Osteoblast (primary cell): ENCODE results near the gene RAB3D. TPM values are rescaled to one million over a fixed set of nuclear protein-coding genes. Genes with fewer than 3 reads are reported as not detected.

Source experiments
- DNase-seq: peaks from one replicate; pipeline ENCODE4 v3.0.0; 2011; ENCODE audit warnings: low spot score, mixed read lengths; ENCODE audit not compliant: insufficient read length; ENCODE audit errors: missing footprints
- H2AFZ ChIP-seq: 2 replicates; pipeline ENCODE4 v1.6.0; 2011; ENCODE audit warnings: mild to moderate bottlenecking, low read length
- H3K27ac ChIP-seq: 2 replicates; pipeline ENCODE4 v1.5.1; 2011; ENCODE audit warnings: mild to moderate bottlenecking, low read depth, low read length, moderate library complexity
- H3K27me3 ChIP-seq: 2 replicates; pipeline ENCODE4 v1.6.0; 2012; ENCODE audit warnings: mild to moderate bottlenecking, control low read depth, inconsistent platforms, low read length, moderate library complexity; ENCODE audit not compliant: insufficient read depth
- H3K36me3 ChIP-seq: 2 replicates; pipeline ENCODE4 v1.5.1; 2011; ENCODE audit warnings: mild to moderate bottlenecking, low read length, control low read depth, moderate library complexity; ENCODE audit not compliant: insufficient read depth
- H3K4me1 ChIP-seq: 2 replicates; pipeline ENCODE4 v1.5.1; 2011; ENCODE audit warnings: mild to moderate bottlenecking, low read length, control low read depth, moderate library complexity; ENCODE audit not compliant: insufficient read depth
- H3K4me2 ChIP-seq: 2 replicates; pipeline ENCODE4 v1.6.0; 2011; ENCODE audit warnings: mild to moderate bottlenecking, low read length; ENCODE audit not compliant: insufficient read depth
- H3K4me3 ChIP-seq: fragments of 200-600 bp; sonication (generic); 3 replicates; pipeline ENCODE4 v1.5.1; 2012; ENCODE audit warnings: mild to moderate bottlenecking, low read length, inconsistent platforms; ENCODE audit not compliant: insufficient read depth
- H3K79me2 ChIP-seq: 2 replicates; pipeline ENCODE4 v1.6.0; 2012; ENCODE audit warnings: mild to moderate bottlenecking, low read length, control low read depth, inconsistent platforms; ENCODE audit not compliant: insufficient read depth
- H3K9me3 ChIP-seq: 2 replicates; pipeline ENCODE4 v1.5.1; 2011; ENCODE audit warnings: low read depth, low read length, control low read depth
- H4K20me1 ChIP-seq: 2 replicates; pipeline ENCODE4 v1.6.0; 2012; ENCODE audit warnings: mild to moderate bottlenecking, low read length, control low read depth; ENCODE audit not compliant: insufficient read depth
- total RNA-seq: library from RNA; depleted of rRNA; stranded (reverse); fragments of >200 nt; gene quantifications from 2 replicates; pipeline ENCODE4 v1.2.3, GENCODE V29; 2012
- TF ChIP-seq, protein P1 (sequence below): IDR thresholded peaks from 2 replicates; pipeline ENCODE4 v1.5.1; 2011; ENCODE audit warnings: mild to moderate bottlenecking, low read depth, low read length, moderate library complexity; ENCODE audit errors: extremely low read depth

RAB3D gene
- total RNA-seq, 1 donor = 3.3 TPM

DNA sequence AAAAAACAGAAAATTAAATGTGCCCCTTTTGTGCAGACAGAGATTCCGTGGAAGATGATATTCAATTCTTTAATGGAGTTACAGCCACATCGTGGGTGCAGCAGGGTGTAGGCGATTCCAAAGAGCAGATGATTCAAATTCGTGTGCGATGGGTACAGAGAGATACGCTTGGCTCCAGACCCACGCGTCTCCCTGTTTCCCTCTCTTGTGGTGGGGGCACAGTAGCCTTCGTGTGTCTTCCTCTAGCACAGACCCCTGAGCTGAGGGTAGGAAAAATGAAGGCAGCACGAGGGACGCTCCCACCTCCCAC, 38.7 kb downstream of the RAB3D start:
- H3K4me2 ChIP-seq = no peak overlapping the region
- DNase-seq = no peak
- no peak overlapping the region for H3K27ac ChIP-seq
- TF ChIP-seq, protein P1, sequence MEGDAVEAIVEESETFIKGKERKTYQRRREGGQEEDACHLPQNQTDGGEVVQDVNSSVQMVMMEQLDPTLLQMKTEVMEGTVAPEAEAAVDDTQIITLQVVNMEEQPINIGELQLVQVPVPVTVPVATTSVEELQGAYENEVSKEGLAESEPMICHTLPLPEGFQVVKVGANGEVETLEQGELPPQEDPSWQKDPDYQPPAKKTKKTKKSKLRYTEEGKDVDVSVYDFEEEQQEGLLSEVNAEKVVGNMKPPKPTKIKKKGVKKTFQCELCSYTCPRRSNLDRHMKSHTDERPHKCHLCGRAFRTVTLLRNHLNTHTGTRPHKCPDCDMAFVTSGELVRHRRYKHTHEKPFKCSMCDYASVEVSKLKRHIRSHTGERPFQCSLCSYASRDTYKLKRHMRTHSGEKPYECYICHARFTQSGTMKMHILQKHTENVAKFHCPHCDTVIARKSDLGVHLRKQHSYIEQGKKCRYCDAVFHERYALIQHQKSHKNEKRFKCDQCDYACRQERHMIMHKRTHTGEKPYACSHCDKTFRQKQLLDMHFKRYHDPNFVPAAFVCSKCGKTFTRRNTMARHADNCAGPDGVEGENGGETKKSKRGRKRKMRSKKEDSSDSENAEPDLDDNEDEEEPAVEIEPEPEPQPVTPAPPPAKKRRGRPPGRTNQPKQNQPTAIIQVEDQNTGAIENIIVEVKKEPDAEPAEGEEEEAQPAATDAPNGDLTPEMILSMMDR = no peak
- H3K79me2 ChIP-seq = no peaks in the 10 kb centered on the region
- peaks cover 5% of the 10 kb centered on the region for H3K4me1 ChIP-seq
- no peak overlapping the region for H2AFZ ChIP-seq
- H3K27me3 ChIP-seq = peaks cover 2% of the 10 kb centered on the region
- no peaks in the 10 kb centered on the region for H3K9me3 ChIP-seq
- H4K20me1 ChIP-seq = no peaks in the 10 kb centered on the region
- H3K36me3 ChIP-seq = no peaks in the 10 kb centered on the region
- no peak overlapping the region for H3K4me3 ChIP-seq

DNA sequence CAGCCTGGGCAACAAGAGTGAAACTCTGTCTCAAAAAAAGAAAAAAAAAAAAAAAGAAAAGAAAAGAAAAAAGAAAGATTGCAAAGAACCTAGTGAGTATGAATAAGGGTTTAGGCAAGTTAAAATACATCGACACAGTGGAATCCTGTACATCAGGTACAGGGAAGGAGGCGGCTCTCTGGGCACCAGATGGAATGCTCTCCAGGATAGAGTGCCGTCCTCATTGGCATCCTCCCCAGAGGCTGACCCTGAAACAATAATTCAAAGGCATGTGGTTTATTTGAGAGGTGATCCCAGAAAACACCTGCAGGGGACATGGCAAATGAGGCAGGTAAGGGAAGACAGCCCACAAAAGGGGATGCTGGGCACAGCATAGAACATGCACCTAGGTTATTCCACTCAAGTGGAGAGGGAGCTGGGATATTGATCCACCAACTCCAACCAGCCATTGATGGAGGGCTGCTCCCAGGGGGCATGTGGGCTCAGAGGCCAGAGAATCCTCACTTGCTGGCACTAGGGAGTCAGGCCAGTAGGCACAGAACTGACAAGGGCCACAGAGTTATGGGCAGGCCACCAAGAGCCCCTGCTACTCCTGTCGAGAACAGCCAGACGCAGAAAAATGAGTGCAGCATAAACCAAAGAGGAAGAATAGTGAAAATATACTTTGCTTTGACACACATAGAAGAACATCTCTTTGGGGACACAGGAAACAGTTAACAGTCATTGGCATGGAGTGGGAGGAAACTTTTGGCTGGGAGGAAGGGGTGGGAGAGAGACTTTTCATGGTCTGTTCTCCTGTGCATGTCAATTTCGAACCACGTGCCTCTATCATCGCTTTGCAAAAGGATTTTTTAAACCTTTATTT, 39.3 kb downstream of the RAB3D start:
- H3K27me3 ChIP-seq = peaks cover 2% of the 10 kb centered on the region
- TF ChIP-seq, protein P1 = no peak
- H3K9me3 ChIP-seq = no peaks in the 10 kb centered on the region
- no peaks in the 10 kb centered on the region for H3K36me3 ChIP-seq
- DNase-seq = no peak
- no peak overlapping the region for H3K4me3 ChIP-seq
- peaks cover 5% of the 10 kb centered on the region for H3K4me1 ChIP-seq
- no peaks in the 10 kb centered on the region for H4K20me1 ChIP-seq
- H3K79me2 ChIP-seq = no peaks in the 10 kb centered on the region
- no peak overlapping the region for H3K27ac ChIP-seq
- H3K4me2 ChIP-seq = no peak overlapping the region
- no peak overlapping the region for H2AFZ ChIP-seq

DNA sequence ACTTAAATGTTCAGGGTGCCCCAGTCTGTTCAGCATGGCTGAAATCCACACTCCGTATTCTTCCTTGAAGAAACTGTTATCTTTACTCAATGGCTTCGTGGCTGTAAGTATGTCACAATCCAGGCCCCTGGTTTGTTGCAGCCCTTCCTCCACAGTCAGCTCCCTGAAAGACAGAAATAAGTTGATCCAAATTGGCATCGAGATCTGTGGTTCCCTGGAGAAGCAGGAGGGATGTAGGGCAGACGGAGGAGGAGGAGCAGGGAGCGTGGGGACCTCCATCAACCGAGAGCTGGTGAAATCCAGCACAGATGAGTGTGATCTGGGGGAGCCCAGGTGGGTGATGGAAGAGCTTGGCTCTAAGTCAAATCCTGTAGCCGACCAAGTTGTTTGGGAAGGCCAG, 43.2 kb downstream of the RAB3D start:
- Histone ChIP-seq H3K27me3 (peaks cover 2% of the 10 kb centered on the region), H3K79me2 (no peaks in the 10 kb centered on the region), H2AFZ (peak overlapping the region; percentile 58), H4K20me1 (no peaks in the 10 kb centered on the region), H3K4me1 (peaks cover 12% of the 10 kb centered on the region), H3K4me2 (peak overlapping the region; percentile 24), H3K27ac (no peak overlapping the region), H3K4me3 (no peak overlapping the region), H3K9me3 (no peaks in the 10 kb centered on the region), H3K36me3 (no peaks in the 10 kb centered on the region)
- no peak for DNase-seq
- TF ChIP-seq, protein P1 = peak; percentile 0

DNA sequence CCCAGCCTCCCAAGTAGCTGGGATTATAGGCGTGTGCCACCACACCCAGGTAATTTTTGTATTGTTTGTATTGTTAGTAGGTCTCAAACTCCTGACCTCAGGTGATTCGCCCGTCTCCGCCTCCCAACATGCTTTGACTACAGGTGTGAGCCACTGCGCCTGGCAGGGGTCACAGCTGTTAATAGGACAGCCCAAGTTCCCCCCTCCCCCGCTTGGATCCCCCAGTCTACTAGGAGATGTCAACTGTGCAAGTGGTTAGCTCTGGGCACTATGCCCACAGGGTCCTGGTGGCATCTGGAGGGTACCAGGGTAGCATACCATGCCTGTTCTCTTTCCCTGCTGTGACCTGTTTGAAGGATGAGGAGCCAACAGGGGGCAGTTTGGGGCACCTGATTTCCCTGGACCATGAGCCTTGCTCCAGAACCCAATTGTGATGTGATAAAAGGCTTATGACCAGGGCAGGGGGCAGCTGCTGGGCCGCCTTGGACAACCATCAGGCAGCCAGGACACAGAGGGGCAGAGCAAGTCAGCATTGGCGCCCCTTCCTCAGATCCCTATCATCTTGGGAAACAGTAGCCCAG, 43.7 kb downstream of the RAB3D start, which contains the start of gene TSPAN16:
TSS of gene TSPAN16 (plus strand) at position 496 of the 581 bp plus-strand sequence. CDS start 138 bp downstream, outside the sequence.
- Histone ChIP-seq H4K20me1 (no peaks in the 10 kb centered on the region), H3K4me1 (peaks cover 12% of the 10 kb centered on the region), H3K4me3 (no peak within 1 kb of the TSS), H2AFZ (peak within 1 kb of the TSS; percentile 58), H3K4me2 (peak within 1 kb of the TSS; percentile 24), H3K9me3 (no peaks in the 10 kb centered on the region), H3K27me3 (peaks cover 2% of the 10 kb centered on the region), H3K79me2 (no peaks in the 10 kb centered on the region), H3K27ac (no peak within 1 kb of the TSS), H3K36me3 (no peaks in the 10 kb centered on the region)
- TF ChIP-seq, protein P1 = peak; percentile 8
- no peak for DNase-seq
